Mesenchymal stem cell (in vitro differentiated cells and primary cell): Measurements from ENCODE around the gene SYNE2.
A peak's percentile ranks its signal among the peaks of the same experiment; 100 is the strongest.

ENCODE experiments used
- DNase-seq: peaks from one replicate; pipeline ENCODE4 v3.0.0-alpha.2; 2013
- H2AFZ ChIP-seq: one replicate; pipeline ENCODE4 v1.6.1; 2013; ENCODE audit warnings: low read depth, mild to moderate bottlenecking, control low read depth, inconsistent platforms, low read length, moderate library complexity
- H2AK5ac ChIP-seq: 2 replicates; pipeline ENCODE4 v1.6.1; 2013; ENCODE audit warnings: low read length, moderate library complexity, mild to moderate bottlenecking, inconsistent platforms; ENCODE audit not compliant: severe bottlenecking
- H2BK120ac ChIP-seq: one replicate; pipeline ENCODE4 v1.6.1; 2013; ENCODE audit warnings: low read depth, mild to moderate bottlenecking, inconsistent platforms, low read length, moderate library complexity
- H2BK12ac ChIP-seq, 2 experiments: one replicate each; pipeline ENCODE4 v1.6.1; 2013; ENCODE audit warnings: inconsistent platforms in 2 of 2, low read length in 2 of 2, mild to moderate bottlenecking in 2 of 2, moderate library complexity in 2 of 2, control low read depth in 1 of 2
- H2BK15ac ChIP-seq: one replicate; pipeline ENCODE4 v1.6.1; 2013; ENCODE audit warnings: mild to moderate bottlenecking, low read depth, inconsistent platforms; ENCODE audit not compliant: poor library complexity, severe bottlenecking
- H2BK5ac ChIP-seq: 2 replicates; pipeline ENCODE4 v1.6.1; 2013; ENCODE audit warnings: low read depth, mild to moderate bottlenecking, low read length, control low read depth, inconsistent platforms; ENCODE audit not compliant: poor library complexity, severe bottlenecking
- H3K14ac ChIP-seq, 2 experiments: one replicate each; pipeline ENCODE4 v1.6.1; 2013; ENCODE audit warnings: inconsistent platforms in 2 of 2, low read length in 2 of 2, control low read depth in 1 of 2, mild to moderate bottlenecking in 1 of 2, moderate library complexity in 1 of 2
- H3K18ac ChIP-seq, 2 experiments: one replicate each; pipeline ENCODE4 v1.6.1; 2013; ENCODE audit warnings: inconsistent platforms in 2 of 2, low read length in 2 of 2, control low read depth in 1 of 2, low read depth in 1 of 2, mild to moderate bottlenecking in 1 of 2
- H3K23ac ChIP-seq, 2 experiments: one replicate each; pipeline ENCODE4 v1.6.1; 2013; ENCODE audit warnings: inconsistent platforms in 2 of 2, low read length in 2 of 2, mild to moderate bottlenecking in 2 of 2, moderate library complexity in 2 of 2, control low read depth in 1 of 2
- H3K27ac ChIP-seq: 2 replicates; pipeline ENCODE4 v1.5.1; 2013; ENCODE audit warnings: mild to moderate bottlenecking, moderate library complexity, low read length, control low read depth, inconsistent platforms; ENCODE audit not compliant: poor library complexity, severe bottlenecking
- H3K27me3 ChIP-seq, 2 experiments: 2 replicates each; pipeline versions ENCODE4 v1.6.1 to v1.7.0; 2013; ENCODE audit warnings: low read length in 2 of 2, mild to moderate bottlenecking in 2 of 2, moderate library complexity in 2 of 2, control low read depth in 1 of 2, inconsistent platforms in 1 of 2; ENCODE audit not compliant: control insufficient read depth in 1 of 2, insufficient read depth in 1 of 2
- H3K36me3 ChIP-seq, 2 experiments: 2 replicates each; pipeline versions ENCODE4 v1.6.1 to v1.7.0; 2013; ENCODE audit warnings: low read length in 2 of 2, control low read depth in 1 of 2, inconsistent platforms in 1 of 2, low read depth in 1 of 2, mild to moderate bottlenecking in 1 of 2; ENCODE audit not compliant: insufficient read depth in 2 of 2, control insufficient read depth in 1 of 2
- H3K4ac ChIP-seq, 2 experiments: one replicate each; pipeline ENCODE4 v1.6.1; 2013; ENCODE audit warnings: inconsistent platforms in 2 of 2, low read length in 2 of 2, mild to moderate bottlenecking in 2 of 2, moderate library complexity in 2 of 2, control low read depth in 1 of 2, low read depth in 1 of 2
- H3K4me1 ChIP-seq: 2 replicates; pipeline ENCODE4 v1.6.1; 2013; ENCODE audit warnings: low read depth, low read length, control low read depth; ENCODE audit not compliant: control insufficient read depth, insufficient read depth
- H3K4me2 ChIP-seq: 2 replicates; pipeline ENCODE4 v1.6.1; 2013; ENCODE audit warnings: low read length, mild to moderate bottlenecking, inconsistent platforms; ENCODE audit not compliant: poor library complexity, severe bottlenecking
- H3K4me3 ChIP-seq, 2 experiments: 2 replicates each; pipeline versions ENCODE4 v1.5.1 to v1.7.0; 2013; ENCODE audit warnings: low read length in 2 of 2, mild to moderate bottlenecking in 2 of 2, control low read depth in 1 of 2, low read depth in 1 of 2; ENCODE audit not compliant: insufficient read depth in 1 of 2
- H3K79me1 ChIP-seq: replicated peaks from 2 replicates; pipeline ENCODE4 v1.6.1; 2013; ENCODE audit warnings: mild to moderate bottlenecking, control low read depth, low read length, inconsistent platforms; ENCODE audit not compliant: poor library complexity, severe bottlenecking
- H3K9ac ChIP-seq: 2 replicates; pipeline ENCODE4 v1.7.0; 2013; ENCODE audit warnings: mild to moderate bottlenecking, low read length, moderate library complexity
- H3K9me3 ChIP-seq: 2 replicates; pipeline ENCODE4 v1.7.0; 2013; ENCODE audit warnings: mild to moderate bottlenecking, low read length; ENCODE audit not compliant: control insufficient read depth
- H4K8ac ChIP-seq: one replicate; pipeline ENCODE4 v1.6.1; 2013; ENCODE audit warnings: inconsistent platforms, mild to moderate bottlenecking, low read length, moderate library complexity
- H4K91ac ChIP-seq: one replicate; pipeline ENCODE4 v1.6.1; 2013; ENCODE audit warnings: mild to moderate bottlenecking, low read length, inconsistent platforms
- WGBS: methylation state at CpG from one replicate; pipeline ENCODE4 v1.1.7; 2013; ENCODE audit warnings: mixed read lengths; 5-methylcytosine and 5-hydroxymethylcytosine counted together

The SYNE2 gene

DNA sequence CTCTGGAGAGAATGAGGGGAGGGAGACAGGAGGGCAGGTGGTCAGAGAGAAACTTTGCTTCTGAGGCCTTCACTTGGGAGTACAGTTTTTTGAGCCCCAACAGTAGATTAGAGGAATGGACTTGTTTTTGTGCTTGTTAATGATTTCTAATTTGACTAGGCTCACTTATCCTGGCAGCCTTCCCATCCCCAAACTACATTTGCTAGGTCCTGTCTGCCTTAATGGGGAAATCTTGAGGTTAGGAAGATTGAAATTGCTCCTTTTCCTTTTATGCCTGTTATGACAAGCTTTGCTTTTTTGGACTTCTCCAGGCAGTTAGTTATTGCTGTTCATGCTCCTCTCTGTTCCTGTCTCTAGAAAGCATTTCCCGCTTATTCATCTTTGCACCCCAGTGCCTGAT, 37.7 kb downstream of the SYNE2 start:
- H3K27me3 ChIP-seq = no peaks in the 10 kb centered on the region
- no peak overlapping the region for H2AFZ ChIP-seq
- H2BK15ac ChIP-seq = no peak overlapping the region
- no peak overlapping the region for H3K14ac ChIP-seq
- H2AK5ac ChIP-seq = peak overlapping the region; percentile 71
- no peaks in the 10 kb centered on the region for H3K9me3 ChIP-seq
- H3K23ac ChIP-seq = no peak overlapping the region
- H2BK12ac ChIP-seq = no peak overlapping the region
- 100% methylated on average over 1 of the region's 1 CpG for WGBS
- no peaks in the 10 kb centered on the region for H3K36me3 ChIP-seq
- H4K91ac ChIP-seq = no peak overlapping the region
- peak overlapping the region; percentile 27 for H3K4me2 ChIP-seq
- H3K4ac ChIP-seq = no peak overlapping the region
- peak overlapping the region; percentile 89 for H3K27ac ChIP-seq
- no peak overlapping the region for H2BK120ac ChIP-seq
- H3K9ac ChIP-seq = no peak overlapping the region
- H2BK5ac ChIP-seq = no peak overlapping the region
- H3K18ac ChIP-seq = no peak overlapping the region
- no peak for DNase-seq
- H3K4me3 ChIP-seq = no peak overlapping the region
- H3K4me1 ChIP-seq = peaks cover 23% of the 10 kb centered on the region
- peaks cover 11% of the 10 kb centered on the region for H3K79me1 ChIP-seq
- H4K8ac ChIP-seq = no peak overlapping the region

DNA sequence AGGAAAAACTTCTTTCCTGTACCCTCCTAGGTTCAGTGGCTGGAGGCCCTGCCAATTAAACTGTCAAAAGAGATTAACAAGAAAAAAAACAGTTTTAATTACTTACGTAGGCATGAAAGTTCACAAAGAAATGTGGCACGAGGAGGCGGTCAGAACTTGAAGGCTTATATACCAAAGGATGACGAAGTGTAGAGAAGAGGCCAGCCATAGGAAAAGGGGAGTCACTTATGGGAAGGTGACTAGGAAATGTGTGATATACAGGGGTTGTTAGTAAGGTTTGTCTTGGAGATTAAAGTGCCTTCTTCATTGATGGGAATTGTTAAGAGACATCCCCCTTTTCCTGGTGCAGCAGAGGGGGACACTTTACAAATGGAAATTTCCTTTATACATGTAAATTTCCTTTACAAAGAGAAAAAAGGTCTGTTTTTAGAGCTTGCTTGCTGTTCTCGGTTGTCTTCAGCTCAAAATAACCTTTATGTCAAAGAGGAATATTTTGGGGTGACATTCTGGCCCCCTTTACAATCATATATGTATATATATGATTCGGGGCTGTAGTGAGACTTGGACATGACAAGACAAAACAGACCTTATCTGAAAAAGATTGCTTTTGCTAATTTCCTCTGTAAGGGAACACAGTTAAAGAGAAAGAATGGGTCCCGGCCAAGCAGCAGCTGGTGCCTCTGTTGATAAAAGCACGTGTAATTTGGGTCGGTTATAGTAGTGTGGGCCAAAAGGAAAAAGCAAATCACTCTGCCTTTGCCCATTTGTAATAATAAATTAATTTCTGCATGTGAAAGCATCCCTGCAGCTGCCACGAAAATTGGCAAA, 38.6 kb downstream of the SYNE2 start:
- no peak overlapping the region for H3K14ac ChIP-seq
- WGBS = 48% methylated on average over 5 of the region's 10 CpGs
- no peak overlapping the region for H2BK120ac ChIP-seq
- H4K91ac ChIP-seq = no peak overlapping the region
- H3K36me3 ChIP-seq = no peaks in the 10 kb centered on the region
- H3K79me1 ChIP-seq = peaks cover 11% of the 10 kb centered on the region
- DNase-seq = peak; percentile 52
- H3K18ac ChIP-seq = peak overlapping the region in 1 of 2 experiments; percentile 40
- no peaks in the 10 kb centered on the region for H3K27me3 ChIP-seq
- no peak overlapping the region for H3K4me2 ChIP-seq
- no peak overlapping the region for H2BK15ac ChIP-seq
- peak overlapping the region; percentile 89 for H3K27ac ChIP-seq
- H3K4ac ChIP-seq = no peak overlapping the region
- no peak overlapping the region for H2AFZ ChIP-seq
- H2BK5ac ChIP-seq = no peak overlapping the region
- H3K9ac ChIP-seq = peak overlapping the region; percentile 31
- no peaks in the 10 kb centered on the region for H3K9me3 ChIP-seq
- H2BK12ac ChIP-seq = no peak overlapping the region
- peaks cover 23% of the 10 kb centered on the region for H3K4me1 ChIP-seq
- no peak overlapping the region for H3K4me3 ChIP-seq
- H2AK5ac ChIP-seq = peak overlapping the region; percentile 41
- H4K8ac ChIP-seq = no peak overlapping the region
- no peak overlapping the region for H3K23ac ChIP-seq

DNA sequence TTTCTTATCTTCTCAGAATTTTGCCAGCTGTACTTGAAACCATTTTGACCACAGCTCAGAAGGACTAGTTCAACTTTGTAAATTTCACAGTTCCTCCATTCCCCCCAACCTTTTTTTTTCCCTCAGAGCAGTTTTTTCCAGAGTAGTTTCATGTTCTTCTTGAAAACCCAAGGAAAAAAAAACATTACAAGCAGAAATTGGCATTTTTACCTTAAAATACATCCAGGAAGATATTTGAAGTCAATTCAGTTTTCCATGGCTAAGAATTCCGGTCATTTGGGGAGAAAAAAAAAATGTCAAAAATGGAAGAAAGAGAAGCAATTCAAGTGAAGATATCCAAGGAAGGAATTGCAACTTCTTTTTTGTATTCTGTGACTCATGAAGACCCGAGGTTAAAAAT, 39.5 kb downstream of the SYNE2 start:
- H4K91ac ChIP-seq = no peak overlapping the region
- no peak overlapping the region for H3K4me3 ChIP-seq
- 89% methylated on average over 2 of the region's 2 CpGs for WGBS
- no peak overlapping the region for H2BK120ac ChIP-seq
- peaks cover 9% of the 10 kb centered on the region for H3K79me1 ChIP-seq
- DNase-seq = no peak
- no peak overlapping the region for H3K23ac ChIP-seq
- H4K8ac ChIP-seq = no peak overlapping the region
- no peak overlapping the region for H3K27ac ChIP-seq
- no peak overlapping the region for H2AFZ ChIP-seq
- no peak overlapping the region for H3K18ac ChIP-seq
- H3K36me3 ChIP-seq = no peaks in the 10 kb centered on the region
- no peak overlapping the region for H3K4me2 ChIP-seq
- no peak overlapping the region for H3K4ac ChIP-seq
- no peak overlapping the region for H3K14ac ChIP-seq
- H3K9ac ChIP-seq = peak overlapping the region; percentile 31
- no peak overlapping the region for H2BK5ac ChIP-seq
- no peak overlapping the region for H2AK5ac ChIP-seq
- H3K4me1 ChIP-seq = peaks cover 25% of the 10 kb centered on the region
- no peaks in the 10 kb centered on the region for H3K27me3 ChIP-seq
- no peaks in the 10 kb centered on the region for H3K9me3 ChIP-seq
- no peak overlapping the region for H2BK12ac ChIP-seq
- no peak overlapping the region for H2BK15ac ChIP-seq

DNA sequence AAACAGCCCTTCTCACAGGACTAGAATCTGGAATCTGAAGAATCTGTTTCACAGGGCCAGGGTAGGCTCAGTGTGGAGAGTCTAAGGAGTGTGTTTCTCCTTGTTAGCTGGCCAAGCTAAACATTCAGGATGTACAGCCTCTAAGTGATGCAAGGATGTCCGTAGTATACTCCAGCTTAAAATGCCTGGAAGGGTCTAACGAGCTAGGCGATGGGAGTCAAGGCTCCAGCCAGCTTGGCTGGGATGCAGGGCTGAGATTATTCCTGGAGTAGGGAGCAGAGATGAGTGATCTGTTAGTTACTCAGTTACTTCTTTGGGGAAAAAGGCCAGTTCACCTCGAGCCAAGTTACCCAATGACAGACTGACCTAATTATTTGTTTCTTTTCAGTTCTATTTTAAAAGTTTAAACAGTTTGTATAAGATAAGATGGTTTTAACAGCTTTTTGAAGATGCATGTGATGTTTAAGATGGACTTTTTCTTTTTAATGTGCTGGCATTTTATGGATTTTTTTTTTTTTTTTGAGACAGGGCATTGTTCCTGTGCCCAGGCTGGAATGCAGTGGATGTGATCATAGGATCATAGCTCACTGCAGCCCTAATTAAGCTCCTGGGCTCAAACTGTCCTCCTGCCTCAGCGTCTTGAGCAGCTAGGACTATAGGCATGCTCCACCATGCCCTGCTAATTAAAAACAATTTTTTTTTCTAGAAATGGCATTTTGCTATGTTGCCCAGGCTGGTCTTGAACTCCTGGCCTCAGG, 41.1 kb downstream of the SYNE2 start:
- no peak overlapping the region for H2BK15ac ChIP-seq
- H3K79me1 ChIP-seq = peaks cover 9% of the 10 kb centered on the region
- no peak overlapping the region for H3K4me3 ChIP-seq
- H4K91ac ChIP-seq = no peak overlapping the region
- no peak overlapping the region for H4K8ac ChIP-seq
- H3K9me3 ChIP-seq = no peaks in the 10 kb centered on the region
- peak overlapping the region; percentile 8 for H2BK120ac ChIP-seq
- peak overlapping the region; percentile 23 for H3K9ac ChIP-seq
- no peaks in the 10 kb centered on the region for H3K36me3 ChIP-seq
- H3K4me2 ChIP-seq = peak overlapping the region; percentile 31
- peak overlapping the region; percentile 95 for H3K27ac ChIP-seq
- DNase-seq = peak; percentile 62
- no peak overlapping the region for H2BK12ac ChIP-seq
- H3K23ac ChIP-seq = no peak overlapping the region
- H3K4me1 ChIP-seq = peaks cover 29% of the 10 kb centered on the region
- no peak overlapping the region for H3K18ac ChIP-seq
- peak overlapping the region; percentile 87 for H2AK5ac ChIP-seq
- no peaks in the 10 kb centered on the region for H3K27me3 ChIP-seq
- peak overlapping the region; percentile 47 for H2AFZ ChIP-seq
- H3K4ac ChIP-seq = no peak overlapping the region
- H3K14ac ChIP-seq = no peak overlapping the region
- 84% methylated on average over 4 of the region's 5 CpGs for WGBS
- peak overlapping the region; percentile 75 for H2BK5ac ChIP-seq
